SK-N-SH treated with all-trans-retinoic acid at 6 μM for 48 hours (cell line): ENCODE results near the gene XPO5.

Experiments used
- ARNTL ChIP-seq: fragments of 450-650 bp; formaldehyde crosslinking; IDR thresholded peaks from 2 replicates; pipeline ENCODE4 v1.5.0; 2020; ENCODE audit warnings: low read depth, mild to moderate bottlenecking, moderate library complexity, borderline replicate concordance
- CSDC2 ChIP-seq: fragments of 250-450 bp; sonication (Bioruptor Pico); IDR thresholded peaks from 2 replicates; pipeline ENCODE4 v1.5.0; 2020; ENCODE audit warnings: mild to moderate bottlenecking, moderate library complexity
- CSRNP3 ChIP-seq: fragments of 250-450 bp; sonication (Bioruptor Pico); IDR thresholded peaks from 2 replicates; pipeline ENCODE4 v1.5.1; 2021; ENCODE audit warnings: mild to moderate bottlenecking, moderate library complexity
- PATZ1 ChIP-seq: fragments of 250-450 bp; sonication (Bioruptor Pico); IDR thresholded peaks from 2 replicates; pipeline ENCODE4 v1.8.0; 2020; ENCODE audit warnings: mild to moderate bottlenecking, moderate library complexity, borderline replicate concordance
- SNAI2 ChIP-seq: fragments of 250-450 bp; sonication (Bioruptor Pico); IDR thresholded peaks from 2 replicates; pipeline ENCODE4 v1.5.0; 2020; ENCODE audit warnings: mild to moderate bottlenecking, moderate library complexity
- TOX ChIP-seq: fragments of 250-450 bp; sonication (Bioruptor Pico); IDR thresholded peaks from 2 replicates; pipeline ENCODE4 v1.8.0; 2021; ENCODE audit warnings: mild to moderate bottlenecking, moderate library complexity, borderline replicate concordance
- ZC3H10 ChIP-seq: fragments of 250-450 bp; sonication (Bioruptor Pico); IDR thresholded peaks from 2 replicates; pipeline ENCODE4 v1.5.1; 2021; ENCODE audit warnings: mild to moderate bottlenecking, moderate library complexity
- ZFP3 ChIP-seq: fragments of 250-450 bp; sonication (Bioruptor Pico); IDR thresholded peaks from 2 replicates; pipeline ENCODE4 v1.5.0; 2020; ENCODE audit warnings: mild to moderate bottlenecking, moderate library complexity
- ZFP30 ChIP-seq: fragments of 450-650 bp; formaldehyde crosslinking; IDR thresholded peaks from 2 replicates; pipeline ENCODE4 v1.5.0; 2022; ENCODE audit warnings: mild to moderate bottlenecking, moderate library complexity
- ZNF565 ChIP-seq: fragments of 450-650 bp; formaldehyde crosslinking; conservative IDR thresholded peaks from 2 replicates; pipeline ENCODE4 v1.5.0; 2020; ENCODE audit warnings: low read depth, mild to moderate bottlenecking, moderate library complexity
- TF ChIP-seq, protein P1 (sequence below): fragments of 250-450 bp; sonication (Bioruptor Pico); IDR thresholded peaks from 2 replicates; pipeline ENCODE4 v1.5.1; 2020; ENCODE audit warnings: low read depth, mild to moderate bottlenecking, moderate library complexity

- TF ChIP-seq CSRNP3 (no peak), ZFP30 (no peak), TOX (no peak), ZNF565 (CRISPR knock-in tag) (no peak), PATZ1 (CRISPR knock-in tag) (no peak), ARNTL (CRISPR knock-in tag) (no peak), ZFP3 (CRISPR knock-in tag) (no peak), SNAI2 (CRISPR knock-in tag) (no peak), ZC3H10 (CRISPR knock-in tag) (no peak), CSDC2 (CRISPR knock-in tag) (no peak)
- TF ChIP-seq, protein P1, sequence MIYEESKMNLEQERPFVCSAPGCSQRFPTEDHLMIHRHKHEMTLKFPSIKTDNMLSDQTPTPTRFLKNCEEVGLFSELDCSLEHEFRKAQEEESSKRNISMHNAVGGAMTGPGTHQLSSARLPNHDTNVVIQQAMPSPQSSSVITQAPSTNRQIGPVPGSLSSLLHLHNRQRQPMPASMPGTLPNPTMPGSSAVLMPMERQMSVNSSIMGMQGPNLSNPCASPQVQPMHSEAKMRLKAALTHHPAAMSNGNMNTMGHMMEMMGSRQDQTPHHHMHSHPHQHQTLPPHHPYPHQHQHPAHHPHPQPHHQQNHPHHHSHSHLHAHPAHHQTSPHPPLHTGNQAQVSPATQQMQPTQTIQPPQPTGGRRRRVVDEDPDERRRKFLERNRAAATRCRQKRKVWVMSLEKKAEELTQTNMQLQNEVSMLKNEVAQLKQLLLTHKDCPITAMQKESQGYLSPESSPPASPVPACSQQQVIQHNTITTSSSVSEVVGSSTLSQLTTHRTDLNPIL (CRISPR knock-in tag): no peak
Measured at GRCh38 chr6:43600595-43600994, 24.8 kb upstream of the XPO5 start.
